WTC11 (cell line): ENCODE data around the gene COL19A1.

ENCODE experiments used
- AFF4 ChIP-seq: sonication (generic); formaldehyde crosslinking; IDR thresholded peaks from 2 replicates; pipeline ENCODE4 v1.8.1; 2023; ENCODE audit warnings: mild to moderate bottlenecking, missing genetic modification reagents, borderline replicate concordance
- AR ChIP-seq: fragments of 250-450 bp; sonication (Bioruptor Pico); IDR thresholded peaks from 2 replicates; pipeline ENCODE4 v1.9.0; 2021; ENCODE audit warnings: mild to moderate bottlenecking
- ATF3 ChIP-seq: sonication (generic); formaldehyde crosslinking; conservative IDR thresholded peaks from 2 replicates; pipeline ENCODE4 v1.8.1; 2022; ENCODE audit warnings: mild to moderate bottlenecking, missing genetic modification reagents
- CREM ChIP-seq: sonication (generic); formaldehyde crosslinking; IDR thresholded peaks from 2 replicates; pipeline ENCODE4 v1.8.1; 2022; ENCODE audit warnings: mild to moderate bottlenecking, missing genetic modification reagents, moderate library complexity
- CTCF ChIP-seq: fragments of 200-600 bp; IDR thresholded peaks from 2 replicates; pipeline ENCODE4 v1.8.0; 2022; ENCODE audit warnings: antibody characterized with exemption
- ELF4 ChIP-seq: sonication (generic); formaldehyde crosslinking; IDR thresholded peaks from 2 replicates; pipeline ENCODE4 v1.8.1; 2022; ENCODE audit warnings: low read depth, mild to moderate bottlenecking, moderate library complexity, missing genetic modification reagents
- FOXJ3 ChIP-seq: sonication (generic); formaldehyde crosslinking; IDR thresholded peaks from 2 replicates; pipeline ENCODE4 v1.9.0; 2021; ENCODE audit warnings: missing genetic modification reagents, mild to moderate bottlenecking, borderline replicate concordance
- IRF2 ChIP-seq: sonication (generic); formaldehyde crosslinking; IDR thresholded peaks from 2 replicates; pipeline ENCODE4 v1.8.0; 2022; ENCODE audit warnings: low read depth, missing genetic modification reagents, borderline replicate concordance
- KAT7 ChIP-seq: sonication (generic); formaldehyde crosslinking; IDR thresholded peaks from 2 replicates; pipeline ENCODE4 v1.8.1; 2023; ENCODE audit warnings: missing genetic modification reagents, mild to moderate bottlenecking, borderline replicate concordance
- MAX ChIP-seq: sonication (generic); formaldehyde crosslinking; IDR thresholded peaks from 2 replicates; pipeline ENCODE4 v1.8.0; 2022; ENCODE audit warnings: mild to moderate bottlenecking, missing genetic modification reagents
- SMAD4 ChIP-seq: sonication (generic); formaldehyde crosslinking; IDR thresholded peaks from 2 replicates; pipeline ENCODE4 v1.8.0; 2022; ENCODE audit warnings: mild to moderate bottlenecking, missing genetic modification reagents
- SP1 ChIP-seq: sonication (generic); formaldehyde crosslinking; conservative IDR thresholded peaks from 2 replicates; pipeline ENCODE4 v1.8.1; 2022; ENCODE audit warnings: missing genetic modification reagents
- ZBTB43 ChIP-seq: sonication (generic); formaldehyde crosslinking; IDR thresholded peaks from 2 replicates; pipeline ENCODE4 v1.8.1; 2023; ENCODE audit warnings: mild to moderate bottlenecking, missing genetic modification reagents
- TF ChIP-seq, protein P1 (sequence below): sonication (generic); formaldehyde crosslinking; IDR thresholded peaks from 2 replicates; pipeline ENCODE4 v1.8.0; 2023; ENCODE audit warnings: mild to moderate bottlenecking, missing genetic modification reagents

GRCh38 chr6:70160276-70160675 lies 293.9 kb downstream of the COL19A1 start:
- TF ChIP-seq CREM (CRISPR knock-in tag) (no peak), SMAD4 (CRISPR knock-in tag) (no peak), FOXJ3 (CRISPR knock-in tag) (no peak), MAX (CRISPR knock-in tag) (no peak), CTCF (no peak), SP1 (CRISPR knock-in tag) (no peak), IRF2 (CRISPR knock-in tag) (no peak), ELF4 (no peak), KAT7 (no peak), AFF4 (CRISPR knock-in tag) (no peak), ATF3 (CRISPR knock-in tag) (no peak), AR (CRISPR knock-in tag) (no peak), ZBTB43 (CRISPR knock-in tag) (no peak)
- TF ChIP-seq, protein P1, sequence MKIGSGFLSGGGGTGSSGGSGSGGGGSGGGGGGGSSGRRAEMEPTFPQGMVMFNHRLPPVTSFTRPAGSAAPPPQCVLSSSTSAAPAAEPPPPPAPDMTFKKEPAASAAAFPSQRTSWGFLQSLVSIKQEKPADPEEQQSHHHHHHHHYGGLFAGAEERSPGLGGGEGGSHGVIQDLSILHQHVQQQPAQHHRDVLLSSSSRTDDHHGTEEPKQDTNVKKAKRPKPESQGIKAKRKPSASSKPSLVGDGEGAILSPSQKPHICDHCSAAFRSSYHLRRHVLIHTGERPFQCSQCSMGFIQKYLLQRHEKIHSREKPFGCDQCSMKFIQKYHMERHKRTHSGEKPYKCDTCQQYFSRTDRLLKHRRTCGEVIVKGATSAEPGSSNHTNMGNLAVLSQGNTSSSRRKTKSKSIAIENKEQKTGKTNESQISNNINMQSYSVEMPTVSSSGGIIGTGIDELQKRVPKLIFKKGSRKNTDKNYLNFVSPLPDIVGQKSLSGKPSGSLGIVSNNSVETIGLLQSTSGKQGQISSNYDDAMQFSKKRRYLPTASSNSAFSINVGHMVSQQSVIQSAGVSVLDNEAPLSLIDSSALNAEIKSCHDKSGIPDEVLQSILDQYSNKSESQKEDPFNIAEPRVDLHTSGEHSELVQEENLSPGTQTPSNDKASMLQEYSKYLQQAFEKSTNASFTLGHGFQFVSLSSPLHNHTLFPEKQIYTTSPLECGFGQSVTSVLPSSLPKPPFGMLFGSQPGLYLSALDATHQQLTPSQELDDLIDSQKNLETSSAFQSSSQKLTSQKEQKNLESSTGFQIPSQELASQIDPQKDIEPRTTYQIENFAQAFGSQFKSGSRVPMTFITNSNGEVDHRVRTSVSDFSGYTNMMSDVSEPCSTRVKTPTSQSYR (CRISPR knock-in tag): no peak
